ENCODE data around the gene NEIL1.

- no peak for TF ChIP-seq MYC (IDR thresholded peaks at IDR 0.05; ENCODE audit: low read depth, low read length)
- TF ChIP-seq CTCF (IDR thresholded peaks at IDR 0.05; ENCODE audit: low read depth, low read length), result no peak
- TF ChIP-seq POLR2A (IDR thresholded peaks at IDR 0.05; ENCODE audit: extremely low read depth, insufficient read length), result no peak
These were observed 43.0 kb downstream of the NEIL1 start for GRCh38 chr15:75389791-75390382.

Measured in NB4 (cell line).